Smooth muscle cell (in vitro differentiated cells): Measurements from ENCODE around the gene RGMA. TPM values are rescaled to one million over a fixed set of nuclear protein-coding genes. Genes with fewer than 3 reads are reported as not detected.

Experiments
- DNase-seq: peaks from one replicate; lab custom pipeline; 2025; ENCODE audit not compliant: unreplicated experiment; lab: John Stamatoyannopoulos, UW
- H2AFZ ChIP-seq: fragments of 200-600 bp; sonication (generic); 2 replicates; pipeline ENCODE4 v1.6.0; 2016; ENCODE audit warnings: antibody characterized with exemption, low read depth, mild to moderate bottlenecking
- H3F3A ChIP-seq: fragments of 200-600 bp; sonication (generic); 2 replicates; pipeline ENCODE4 v1.6.0; 2017; ENCODE audit warnings: antibody characterized with exemption, low read depth
- H3K27ac ChIP-seq: fragments of 200-600 bp; sonication (generic); 2 replicates; pipeline ENCODE4 v1.5.1; 2016; ENCODE audit warnings: low read depth, mild to moderate bottlenecking
- H3K27me3 ChIP-seq: fragments of 200-600 bp; sonication (generic); 2 replicates; pipeline ENCODE4 v1.6.1; 2016; ENCODE audit warnings: low read depth, mild to moderate bottlenecking
- H3K36me3 ChIP-seq: fragments of 200-600 bp; sonication (generic); 2 replicates; pipeline ENCODE4 v1.5.1; 2016; ENCODE audit warnings: low read depth
- H3K4me1 ChIP-seq: fragments of 200-600 bp; sonication (generic); 2 replicates; pipeline ENCODE4 v1.5.1; 2016; ENCODE audit warnings: low read depth
- H3K4me2 ChIP-seq: fragments of 200-600 bp; sonication (generic); 2 replicates; pipeline ENCODE4 v1.6.0; 2016; ENCODE audit warnings: mild to moderate bottlenecking
- H3K4me3 ChIP-seq: fragments of 200-600 bp; sonication (generic); 2 replicates; pipeline ENCODE4 v1.5.1; 2016; ENCODE audit warnings: mild to moderate bottlenecking
- H3K79me2 ChIP-seq: fragments of 200-600 bp; sonication (generic); 2 replicates; pipeline ENCODE4 v1.6.0; 2016; ENCODE audit warnings: low read depth, mild to moderate bottlenecking
- H3K9ac ChIP-seq: fragments of 200-600 bp; sonication (generic); 2 replicates; pipeline ENCODE4 v1.6.0; 2016; ENCODE audit warnings: low read depth
- H3K9me3 ChIP-seq: fragments of 200-600 bp; sonication (generic); replicated peaks from 2 replicates; pipeline ENCODE4 v1.5.1; 2016; ENCODE audit warnings: low read depth
- H4K20me1 ChIP-seq: fragments of 200-600 bp; sonication (generic); 2 replicates; pipeline ENCODE4 v1.6.0; 2016; ENCODE audit warnings: low read depth
- CTCF ChIP-seq: fragments of 200-600 bp; sonication (generic); IDR thresholded peaks from 2 replicates; pipeline ENCODE4 v1.5.1; 2017; ENCODE audit warnings: borderline replicate concordance, mild to moderate bottlenecking, antibody characterized with exemption; ENCODE audit not compliant: insufficient read depth, poor library complexity, severe bottlenecking
- WGBS: methylation state at CpG from one replicate; pipeline ENCODE4 v1.1.7; 2016; ENCODE audit warnings: low lambda C conversion rate; 5-methylcytosine and 5-hydroxymethylcytosine counted together
- polyA plus RNA-seq: library from polyadenylated mRNA; unstranded; fragments of >200 nt; fragmentation: Nextera tagmentation; extraction: Ambion mirVana; gene quantifications from 2 replicates; pipeline ENCODE4 v1.2.1, GENCODE V29; 2016
- total RNA-seq: library from RNA; depleted of rRNA; stranded (reverse); fragments of >200 nt; gene quantifications from 2 replicates; pipeline ENCODE4 v1.2.3, GENCODE V29; 2014

RGMA gene
- total and polyA plus RNA-seq, 2 experiments from 2014 or later, result 0.04 to 0.35 TPM

- 92% methylated on average over 3 of the region's 3 CpGs for WGBS
- Histone ChIP-seq H3K79me2 (no peaks in the 10 kb centered on the region), H3K36me3 (no peaks in the 10 kb centered on the region), H3F3A (no peaks in the 10 kb centered on the region), H3K4me1 (peaks cover 8% of the 10 kb centered on the region), H3K27me3 (peaks cover 93% of the 10 kb centered on the region), H3K27ac (no peak overlapping the region), H2AFZ (no peak overlapping the region), H3K4me3 (no peak overlapping the region), H3K9ac (no peak overlapping the region), H3K9me3 (no peaks in the 10 kb centered on the region), H4K20me1 (no peaks in the 10 kb centered on the region), H3K4me2 (no peak overlapping the region)
- TF ChIP-seq CTCF, result no peak
- no peak for DNase-seq
Measured at GRCh38 chr15:93082861-93083260, 6.2 kb downstream of the RGMA start.

- H3K4me2 ChIP-seq, result no peak overlapping the region
- no peak overlapping the region for H2AFZ ChIP-seq
- 92% methylated on average over 5 of the region's 5 CpGs for WGBS
- no peak for TF ChIP-seq CTCF
- peaks cover 93% of the 10 kb centered on the region for H3K27me3 ChIP-seq
- H3K36me3 ChIP-seq, result no peaks in the 10 kb centered on the region
- no peaks in the 10 kb centered on the region for H3F3A ChIP-seq
- no peak overlapping the region for H3K9ac ChIP-seq
- no peak overlapping the region for H3K4me3 ChIP-seq
- H4K20me1 ChIP-seq, result no peaks in the 10 kb centered on the region
- peaks cover 8% of the 10 kb centered on the region for H3K4me1 ChIP-seq
- no peaks in the 10 kb centered on the region for H3K9me3 ChIP-seq
- DNase-seq, result no peak
- no peaks in the 10 kb centered on the region for H3K79me2 ChIP-seq
- no peak overlapping the region for H3K27ac ChIP-seq
Measured at GRCh38 chr15:93081399-93081798, 7.6 kb downstream of the RGMA start.

GRCh38 chr15:93080451-93080850 lies 8.6 kb downstream of the RGMA start:
- Histone ChIP-seq H3K79me2 (no peaks in the 10 kb centered on the region), H3K9ac (no peak overlapping the region), H3K9me3 (no peaks in the 10 kb centered on the region), H3K27me3 (peaks cover 87% of the 10 kb centered on the region), H2AFZ (no peak overlapping the region), H3K27ac (no peak overlapping the region), H3K4me3 (no peak overlapping the region), H3K4me1 (peaks cover 13% of the 10 kb centered on the region), H4K20me1 (no peaks in the 10 kb centered on the region), H3F3A (no peaks in the 10 kb centered on the region), H3K4me2 (no peak overlapping the region), H3K36me3 (no peaks in the 10 kb centered on the region)
- no peak for DNase-seq
- TF ChIP-seq CTCF, result no peak
- 75% methylated on average over 6 of the region's 6 CpGs for WGBS

- DNase-seq, result no peak
- H3K9ac ChIP-seq, result no peak overlapping the region
- no peaks in the 10 kb centered on the region for H3F3A ChIP-seq
- H3K4me2 ChIP-seq, result no peak overlapping the region
- no peaks in the 10 kb centered on the region for H3K9me3 ChIP-seq
- no peak overlapping the region for H2AFZ ChIP-seq
- peaks cover 25% of the 10 kb centered on the region for H3K4me1 ChIP-seq
- no peaks in the 10 kb centered on the region for H3K36me3 ChIP-seq
- 87% methylated on average over 5 of the region's 5 CpGs for WGBS
- no peak overlapping the region for H3K27ac ChIP-seq
- no peak overlapping the region for H3K4me3 ChIP-seq
- peaks cover 77% of the 10 kb centered on the region for H3K27me3 ChIP-seq
- no peak for TF ChIP-seq CTCF
- no peaks in the 10 kb centered on the region for H3K79me2 ChIP-seq
- no peaks in the 10 kb centered on the region for H4K20me1 ChIP-seq
Measured at GRCh38 chr15:93076875-93077274, 12.1 kb downstream of the RGMA start.
